ENCODE data around the gene PRSS1. TPM values are rescaled to one million over a fixed set of nuclear protein-coding genes. Genes with fewer than 3 reads are reported as not detected.

Gene PRSS1
- polyA plus RNA-seq, 1 donor from 2014 or later, result not detected

DNA sequence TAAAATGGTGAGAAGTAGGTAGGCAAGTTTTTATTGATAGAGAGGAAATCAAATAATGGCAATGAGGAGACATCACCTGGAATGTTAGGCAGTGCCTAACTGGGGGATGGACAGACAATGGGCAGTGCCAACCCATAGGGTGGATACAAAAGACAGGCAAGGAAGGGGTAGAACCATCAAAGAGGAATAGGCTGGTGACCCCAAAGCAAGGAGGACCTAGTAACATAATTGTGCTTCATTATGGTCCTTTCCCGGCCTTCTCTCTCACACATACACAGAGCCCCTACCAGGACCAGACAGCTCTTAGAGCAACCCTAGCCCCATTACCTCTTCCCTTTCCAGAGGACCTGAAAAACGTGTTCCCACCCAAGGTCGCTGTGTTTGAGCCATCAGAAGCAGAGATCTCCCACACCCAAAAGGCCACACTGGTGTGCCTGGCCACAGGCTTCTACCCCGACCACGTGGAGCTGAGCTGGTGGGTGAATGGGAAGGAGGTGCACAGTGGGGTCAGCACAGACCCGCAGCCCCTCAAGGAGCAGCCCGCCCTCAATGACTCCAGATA lies 51.5 kb downstream of the PRSS1 start:
- no peaks in the 10 kb centered on the region for H4K20me1 ChIP-seq (ENCODE audit: insufficient read depth)
- H3K27ac ChIP-seq (ENCODE audit: low read length), result no peak overlapping the region
- H3K9me2 ChIP-seq (ENCODE audit: insufficient read depth, low read length), result no peaks in the 10 kb centered on the region
- no peaks in the 10 kb centered on the region for H3K36me3 ChIP-seq (ENCODE audit: insufficient read depth, low read length)
- H3F3A ChIP-seq (ENCODE audit: insufficient read depth, low read length, poor library complexity, severe bottlenecking), result no peaks in the 10 kb centered on the region
- no peak overlapping the region for H3K9ac ChIP-seq (ENCODE audit: low read length)
- H3K27me3 ChIP-seq (ENCODE audit: insufficient read depth, low read depth, low read length), result peaks cover 44% of the 10 kb centered on the region
- H3K79me2 ChIP-seq (replicated peaks; ENCODE audit: insufficient read depth, low read length), result no peaks in the 10 kb centered on the region
- no peak overlapping the region for H3K4me2 ChIP-seq (ENCODE audit: low read length)
- TF ChIP-seq, protein P1, sequence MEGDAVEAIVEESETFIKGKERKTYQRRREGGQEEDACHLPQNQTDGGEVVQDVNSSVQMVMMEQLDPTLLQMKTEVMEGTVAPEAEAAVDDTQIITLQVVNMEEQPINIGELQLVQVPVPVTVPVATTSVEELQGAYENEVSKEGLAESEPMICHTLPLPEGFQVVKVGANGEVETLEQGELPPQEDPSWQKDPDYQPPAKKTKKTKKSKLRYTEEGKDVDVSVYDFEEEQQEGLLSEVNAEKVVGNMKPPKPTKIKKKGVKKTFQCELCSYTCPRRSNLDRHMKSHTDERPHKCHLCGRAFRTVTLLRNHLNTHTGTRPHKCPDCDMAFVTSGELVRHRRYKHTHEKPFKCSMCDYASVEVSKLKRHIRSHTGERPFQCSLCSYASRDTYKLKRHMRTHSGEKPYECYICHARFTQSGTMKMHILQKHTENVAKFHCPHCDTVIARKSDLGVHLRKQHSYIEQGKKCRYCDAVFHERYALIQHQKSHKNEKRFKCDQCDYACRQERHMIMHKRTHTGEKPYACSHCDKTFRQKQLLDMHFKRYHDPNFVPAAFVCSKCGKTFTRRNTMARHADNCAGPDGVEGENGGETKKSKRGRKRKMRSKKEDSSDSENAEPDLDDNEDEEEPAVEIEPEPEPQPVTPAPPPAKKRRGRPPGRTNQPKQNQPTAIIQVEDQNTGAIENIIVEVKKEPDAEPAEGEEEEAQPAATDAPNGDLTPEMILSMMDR (IDR thresholded peaks at IDR 0.05; ENCODE audit: poor library complexity, severe bottlenecking), result no peak
- TF ChIP-seq EZH2 (IDR thresholded peaks at IDR 0.05; ENCODE audit: borderline replicate concordance, insufficient read depth, low read length, poor library complexity, severe bottlenecking), result no peak
- TF ChIP-seq TAF1 (IDR thresholded peaks at IDR 0.05; ENCODE audit: low read depth), result no peak
- TF ChIP-seq, protein P2, sequence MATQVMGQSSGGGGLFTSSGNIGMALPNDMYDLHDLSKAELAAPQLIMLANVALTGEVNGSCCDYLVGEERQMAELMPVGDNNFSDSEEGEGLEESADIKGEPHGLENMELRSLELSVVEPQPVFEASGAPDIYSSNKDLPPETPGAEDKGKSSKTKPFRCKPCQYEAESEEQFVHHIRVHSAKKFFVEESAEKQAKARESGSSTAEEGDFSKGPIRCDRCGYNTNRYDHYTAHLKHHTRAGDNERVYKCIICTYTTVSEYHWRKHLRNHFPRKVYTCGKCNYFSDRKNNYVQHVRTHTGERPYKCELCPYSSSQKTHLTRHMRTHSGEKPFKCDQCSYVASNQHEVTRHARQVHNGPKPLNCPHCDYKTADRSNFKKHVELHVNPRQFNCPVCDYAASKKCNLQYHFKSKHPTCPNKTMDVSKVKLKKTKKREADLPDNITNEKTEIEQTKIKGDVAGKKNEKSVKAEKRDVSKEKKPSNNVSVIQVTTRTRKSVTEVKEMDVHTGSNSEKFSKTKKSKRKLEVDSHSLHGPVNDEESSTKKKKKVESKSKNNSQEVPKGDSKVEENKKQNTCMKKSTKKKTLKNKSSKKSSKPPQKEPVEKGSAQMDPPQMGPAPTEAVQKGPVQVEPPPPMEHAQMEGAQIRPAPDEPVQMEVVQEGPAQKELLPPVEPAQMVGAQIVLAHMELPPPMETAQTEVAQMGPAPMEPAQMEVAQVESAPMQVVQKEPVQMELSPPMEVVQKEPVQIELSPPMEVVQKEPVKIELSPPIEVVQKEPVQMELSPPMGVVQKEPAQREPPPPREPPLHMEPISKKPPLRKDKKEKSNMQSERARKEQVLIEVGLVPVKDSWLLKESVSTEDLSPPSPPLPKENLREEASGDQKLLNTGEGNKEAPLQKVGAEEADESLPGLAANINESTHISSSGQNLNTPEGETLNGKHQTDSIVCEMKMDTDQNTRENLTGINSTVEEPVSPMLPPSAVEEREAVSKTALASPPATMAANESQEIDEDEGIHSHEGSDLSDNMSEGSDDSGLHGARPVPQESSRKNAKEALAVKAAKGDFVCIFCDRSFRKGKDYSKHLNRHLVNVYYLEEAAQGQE (IDR thresholded peaks at IDR 0.05; ENCODE audit: borderline replicate concordance), result no peak
- TF ChIP-seq POLR2AphosphoS5 (IDR thresholded peaks at IDR 0.05), result no peak
- no peak for TF ChIP-seq MXI1 (conservative IDR thresholded peaks at IDR 0.05; ENCODE audit: poor library complexity, severe bottlenecking)
- TF ChIP-seq SMC3 (conservative IDR thresholded peaks at IDR 0.05; ENCODE audit: poor library complexity), result no peak
- TF ChIP-seq RAD21 (conservative IDR thresholded peaks at IDR 0.05), result no peak
- no peak for TF ChIP-seq EP300 (conservative IDR thresholded peaks at IDR 0.05; ENCODE audit: poor library complexity, severe bottlenecking)
- H3K4me3 ChIP-seq (ENCODE audit: low read length), result no peak overlapping the region
- no peaks in the 10 kb centered on the region for H3K9me3 ChIP-seq (ENCODE audit: low read length)
- no peak overlapping the region for H2AFZ ChIP-seq (ENCODE audit: low read depth, low read length)

DNA sequence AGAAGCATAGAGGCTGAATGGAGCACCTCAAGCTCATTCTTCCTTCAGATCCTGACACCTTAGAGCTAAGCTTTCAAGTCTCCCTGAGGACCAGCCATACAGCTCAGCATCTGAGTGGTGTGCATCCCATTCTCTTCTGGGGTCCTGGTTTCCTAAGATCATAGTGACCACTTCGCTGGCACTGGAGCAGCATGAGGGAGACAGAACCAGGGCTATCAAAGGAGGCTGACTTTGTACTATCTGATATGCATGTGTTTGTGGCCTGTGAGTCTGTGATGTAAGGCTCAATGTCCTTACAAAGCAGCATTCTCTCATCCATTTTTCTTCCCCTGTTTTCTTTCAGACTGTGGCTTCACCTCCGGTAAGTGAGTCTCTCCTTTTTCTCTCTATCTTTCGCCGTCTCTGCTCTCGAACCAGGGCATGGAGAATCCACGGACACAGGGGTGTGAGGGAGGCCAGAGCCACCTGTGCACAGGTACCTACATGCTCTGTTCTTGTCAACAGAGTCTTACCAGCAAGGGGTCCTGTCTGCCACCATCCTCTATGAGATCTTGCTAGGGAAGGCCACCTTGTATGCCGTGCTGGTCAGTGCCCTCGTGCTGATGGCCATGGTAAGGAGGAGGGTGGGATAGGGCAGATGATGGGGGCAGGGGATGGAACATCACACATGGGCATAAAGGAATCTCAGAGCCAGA lies 52.5 kb downstream of the PRSS1 start:
- Histone ChIP-seq H3K27ac (ENCODE audit: low read length) (no peak overlapping the region), H3K4me3 (ENCODE audit: low read length) (no peak overlapping the region), H2AFZ (ENCODE audit: low read depth, low read length) (no peak overlapping the region), H3K36me3 (ENCODE audit: insufficient read depth, low read length) (no peaks in the 10 kb centered on the region), H3K9me2 (ENCODE audit: insufficient read depth, low read length) (no peaks in the 10 kb centered on the region), H3K27me3 (ENCODE audit: insufficient read depth, low read depth, low read length) (peaks cover 34% of the 10 kb centered on the region), H3K9ac (ENCODE audit: low read length) (no peak overlapping the region), H3K9me3 (ENCODE audit: low read length) (no peaks in the 10 kb centered on the region), H3K79me2 (replicated peaks; ENCODE audit: insufficient read depth, low read length) (no peaks in the 10 kb centered on the region), H4K20me1 (ENCODE audit: insufficient read depth) (no peaks in the 10 kb centered on the region), H3K4me2 (ENCODE audit: low read length) (no peak overlapping the region), H3F3A (ENCODE audit: insufficient read depth, low read length, poor library complexity, severe bottlenecking) (no peaks in the 10 kb centered on the region)
- TF ChIP-seq POLR2AphosphoS5 (IDR thresholded peaks at IDR 0.05), result no peak
